HCT116 (cell line): ENCODE measurements around the gene WIZ.

ENCODE experiments used
- CTCF ChIP-seq, 3 experiments: fragments of 200-600 bp in 1 of 3; sonication (generic) in 1 of 3; IDR thresholded peaks in 2 of 3; conservative IDR thresholded peaks in 1 of 3; 2 replicates each; pipeline ENCODE4 v1.5.1; 2012 to 2017; ENCODE audit warnings: low read depth in 2 of 3, low read length in 2 of 3, antibody characterized with exemption in 1 of 3, borderline replicate concordance in 1 of 3, control low read depth in 1 of 3, mild to moderate bottlenecking in 1 of 3, mixed read lengths in 1 of 3, mixed run types in 1 of 3, moderate library complexity in 1 of 3; ENCODE audit not compliant: insufficient read depth in 1 of 3
- EZH2 ChIP-seq: fragments of 200-600 bp; sonication (generic); IDR thresholded peaks from 2 replicates; pipeline ENCODE4 v1.6.1; 2017; ENCODE audit warnings: antibody characterized with exemption, mixed run types
- EZH2phosphoT487 ChIP-seq: fragments of 200-600 bp; IDR thresholded peaks from 2 replicates; pipeline ENCODE4 v1.6.1; 2018; ENCODE audit warnings: antibody characterized with exemption, borderline replicate concordance
- POLR2A ChIP-seq: IDR thresholded peaks from 2 replicates; pipeline ENCODE4 v1.7.0; 2011; ENCODE audit warnings: borderline replicate concordance; ENCODE audit not compliant: insufficient read depth, insufficient read length; ENCODE audit errors: extremely low read depth
- POLR2AphosphoS5 ChIP-seq: IDR thresholded peaks from 2 replicates; pipeline ENCODE4 v1.6.1; 2011; ENCODE audit warnings: mild to moderate bottlenecking, low read depth, low read length, moderate library complexity
- ZNF274 ChIP-seq: fragments of 200-500 bp; sonication (Bioruptor generic); IDR thresholded peaks from 2 replicates; pipeline ENCODE4 v1.6.1; 2014; ENCODE audit warnings: mild to moderate bottlenecking, low read depth, low read length, inconsistent platforms

DNA sequence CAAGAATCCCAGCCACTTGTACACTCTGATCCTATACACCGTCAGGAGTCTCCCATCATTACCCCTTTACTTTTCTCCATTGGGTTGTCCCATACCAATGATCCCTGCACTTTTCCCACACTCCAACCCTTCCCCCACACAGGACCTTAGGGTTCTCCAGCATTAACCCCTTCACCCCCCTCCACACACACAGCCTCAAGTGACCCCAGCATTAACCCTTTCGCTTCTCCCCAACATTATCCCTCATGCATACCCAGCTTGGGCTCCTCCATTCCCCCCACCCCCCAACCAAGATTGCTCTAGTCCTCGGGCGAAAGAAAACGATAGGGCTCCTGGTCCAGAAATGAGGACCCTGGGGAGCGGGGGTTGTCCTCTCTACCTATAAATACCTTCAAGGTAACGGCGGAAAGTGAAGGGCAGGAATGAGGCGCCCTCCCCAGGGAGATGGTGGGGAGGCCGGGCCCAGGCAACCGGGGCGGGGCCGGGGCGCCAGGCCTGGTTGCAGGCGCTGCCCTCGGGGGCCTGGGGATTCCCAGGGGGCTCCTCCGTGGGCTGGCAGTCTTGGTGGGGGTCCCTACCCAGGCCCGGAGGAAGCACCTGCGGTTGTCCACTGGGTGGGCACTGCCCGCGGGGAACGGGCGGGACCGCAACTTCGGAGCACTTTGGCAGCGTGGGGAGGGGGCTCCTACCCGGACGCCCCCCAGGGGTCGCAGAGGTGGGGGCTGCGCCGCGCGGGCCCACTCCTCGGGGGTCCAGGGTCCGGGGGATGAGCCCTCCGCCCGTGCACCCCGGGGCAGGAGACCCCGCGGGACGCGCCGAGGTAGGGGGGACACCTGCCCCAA is 757 bp downstream of the WIZ start:
- TF ChIP-seq CTCF (IDR thresholded peaks at IDR 0.05 in 2 of 3, conservative IDR thresholded peaks at IDR 0.05 in 1 of 3; ENCODE audit: borderline replicate concordance in 1 of 3, insufficient read depth in 1 of 3, low read depth in 2 of 3, low read length in 2 of 3) = no peak
- no peak for TF ChIP-seq POLR2A
- no peak for TF ChIP-seq POLR2AphosphoS5
- TF ChIP-seq EZH2phosphoT487 = no peak
- TF ChIP-seq ZNF274 = no peak
- TF ChIP-seq EZH2 = no peak
